ENCODE results near the gene HENMT1.
"Not testable (repeated sequence)": the region's sequence is repeated elsewhere in the genome, so short reads cannot be mapped to it uniquely, and the experiment has no call there.

HENMT1 gene

DNA sequence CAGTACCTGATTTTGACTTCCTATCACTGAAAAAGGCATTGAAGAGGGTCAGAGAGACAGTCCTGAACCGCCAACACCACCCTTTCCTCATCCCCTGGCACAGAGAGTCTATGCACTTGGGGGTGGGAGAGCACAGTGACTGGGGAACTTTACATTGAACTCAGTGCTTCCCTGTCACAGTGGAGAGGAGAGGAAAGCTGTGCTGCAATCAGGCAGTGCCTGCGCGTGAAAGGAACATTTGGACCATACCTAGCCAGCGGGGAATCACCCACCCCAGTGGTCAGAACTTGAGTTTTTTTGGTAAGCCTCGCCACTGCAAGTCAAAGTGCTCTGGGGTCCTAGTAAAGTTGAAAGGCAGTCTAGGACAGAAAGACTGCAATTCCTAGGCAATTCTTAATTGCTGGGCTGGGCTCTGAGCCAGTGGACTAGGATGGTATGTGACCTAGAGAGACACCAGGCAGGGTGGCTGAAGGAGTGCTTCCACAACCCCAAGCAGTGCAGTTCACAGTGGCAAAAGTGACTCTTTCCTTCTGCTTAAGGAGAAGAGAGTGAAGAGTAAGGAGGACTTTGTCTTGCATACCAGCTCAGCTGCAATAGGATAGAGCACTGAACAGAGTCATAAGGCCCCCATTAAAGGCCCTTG lies 9.4 kb upstream of the HENMT1 start:
- DNase-seq, result no peak

- no peak for DNase-seq
Observed at GRCh38 chr1:108669679-108670078, 8.8 kb upstream of the HENMT1 start.

DNA sequence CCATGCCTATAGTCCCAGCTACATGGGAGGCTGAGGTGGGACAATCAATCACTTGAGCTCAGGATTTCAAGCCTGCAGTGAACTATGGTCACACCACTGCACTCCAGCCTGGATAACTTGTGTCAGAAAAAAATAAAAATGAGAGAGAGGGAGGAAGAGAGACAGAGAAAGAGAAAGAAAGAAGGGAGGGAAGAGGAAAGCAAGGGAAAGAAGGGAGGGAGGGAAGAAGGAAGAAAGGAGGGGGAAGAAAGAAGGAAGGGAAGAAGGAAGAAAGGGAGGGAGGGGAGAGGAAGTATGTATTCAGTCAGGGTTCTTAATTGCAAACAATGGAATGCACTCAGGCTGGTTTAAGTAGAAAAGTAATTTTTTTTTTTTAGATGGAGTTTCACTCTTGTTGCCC lies 7.9 kb upstream of the HENMT1 start:
- no peak for DNase-seq

- DNase-seq, result not testable (repeated sequence)
Observed at GRCh38 chr1:108667422-108667821, 6.5 kb upstream of the HENMT1 start.

GRCh38 chr1:108665771-108666170 lies 4.9 kb upstream of the HENMT1 start:
- no peak for DNase-seq

DNA sequence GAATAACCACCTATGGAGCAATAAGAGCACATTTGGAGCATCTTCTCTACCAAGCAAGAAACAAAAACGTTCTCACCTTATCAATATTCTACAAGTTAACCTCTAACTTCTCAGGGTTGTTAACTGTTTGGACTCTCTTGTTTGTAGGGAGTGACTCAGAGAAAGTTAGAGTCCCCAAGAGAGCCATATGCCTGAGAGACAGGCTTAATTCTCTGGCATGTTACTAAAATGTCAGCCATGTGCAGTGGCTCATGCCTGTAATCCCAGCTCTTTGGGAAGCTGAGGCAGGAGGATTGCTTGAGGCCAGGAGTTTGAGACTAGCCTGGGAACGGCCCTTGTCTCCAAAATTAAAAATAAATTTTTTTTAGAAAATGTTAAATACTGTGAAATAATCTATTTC lies 4.2 kb upstream of the HENMT1 start:
- no peak for DNase-seq

DNA sequence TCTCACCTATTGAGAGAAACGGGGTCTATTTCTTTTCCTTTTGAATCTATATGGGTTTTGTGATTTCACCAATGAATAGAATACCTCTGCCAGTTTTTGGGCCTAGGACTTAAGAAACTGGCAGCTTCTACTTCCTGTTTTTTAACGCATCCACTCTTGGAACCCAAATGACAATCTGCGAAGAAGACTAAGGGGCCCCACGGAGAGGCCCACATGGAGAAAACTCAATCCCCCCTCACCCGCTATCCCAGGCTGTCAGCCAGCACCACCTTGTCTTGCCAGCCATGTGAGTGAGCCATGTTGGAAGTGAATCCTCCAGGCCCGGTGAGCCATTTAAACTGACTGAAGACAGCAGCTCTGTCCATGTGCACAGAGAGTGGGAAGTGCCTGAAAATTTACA lies 3.6 kb upstream of the HENMT1 start:
- DNase-seq, result no peak

GRCh38 chr1:108663074-108663473 lies 2.2 kb upstream of the HENMT1 start:
- no peak for DNase-seq

- no peak for DNase-seq
Observed at GRCh38 chr1:108657356-108658080, 3.4 kb downstream of the HENMT1 start.

DNA sequence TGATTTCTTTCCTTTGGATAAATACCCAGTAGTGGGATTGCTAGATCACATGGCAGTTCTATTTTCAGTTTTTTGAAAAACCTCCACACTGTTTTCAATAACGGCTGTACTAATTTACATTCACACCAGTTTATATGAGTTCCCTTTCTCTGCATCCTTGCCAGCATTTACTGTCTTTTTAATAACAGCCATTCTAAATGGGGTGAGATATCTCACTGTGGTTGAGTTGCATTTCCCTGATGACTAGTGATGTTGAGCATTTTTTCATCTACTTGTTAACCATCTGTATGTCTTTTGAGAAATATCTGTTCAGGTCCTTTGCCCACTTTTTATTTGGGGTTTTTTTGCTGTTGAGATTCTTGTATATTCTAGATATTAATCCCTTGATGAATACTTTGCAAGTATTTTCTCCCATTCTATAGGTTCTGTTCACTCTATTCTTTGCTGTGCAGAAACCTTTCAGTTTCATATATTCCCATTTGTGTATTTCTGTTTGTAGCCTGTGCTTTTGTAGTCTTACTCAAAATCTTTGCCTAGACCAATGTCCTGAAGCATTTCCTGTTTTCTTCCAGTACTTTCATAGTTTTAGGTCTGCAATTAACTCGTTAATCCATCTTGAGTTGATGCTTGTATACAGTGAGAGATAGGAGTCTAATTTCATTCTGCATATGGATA lies 7.3 kb downstream of the HENMT1 start:
- DNase-seq, result no peak

- DNase-seq, result peak; percentile 82
Observed at GRCh38 chr1:108646648-108647269, 14.1 kb downstream of the HENMT1 start.

DNA sequence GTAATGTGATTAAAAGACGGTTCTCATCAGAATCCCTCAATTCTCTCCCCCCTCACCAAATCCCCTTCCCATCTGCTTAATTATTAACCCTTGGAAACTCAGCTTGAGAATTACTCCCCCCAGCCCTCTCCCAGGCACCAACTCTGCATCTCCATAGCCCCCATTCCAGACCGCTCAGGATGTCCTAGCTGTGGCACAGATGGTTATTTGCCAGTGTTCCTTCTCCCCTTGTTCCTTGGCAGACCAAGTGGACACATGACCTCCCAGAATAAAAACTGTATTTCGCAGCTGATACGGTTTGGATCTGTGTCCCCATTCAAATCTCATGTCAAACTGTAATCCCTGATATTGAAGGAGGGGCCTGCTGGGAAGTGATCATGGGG lies 14.6 kb downstream of the HENMT1 start:
- DNase-seq, result no peak

DNA sequence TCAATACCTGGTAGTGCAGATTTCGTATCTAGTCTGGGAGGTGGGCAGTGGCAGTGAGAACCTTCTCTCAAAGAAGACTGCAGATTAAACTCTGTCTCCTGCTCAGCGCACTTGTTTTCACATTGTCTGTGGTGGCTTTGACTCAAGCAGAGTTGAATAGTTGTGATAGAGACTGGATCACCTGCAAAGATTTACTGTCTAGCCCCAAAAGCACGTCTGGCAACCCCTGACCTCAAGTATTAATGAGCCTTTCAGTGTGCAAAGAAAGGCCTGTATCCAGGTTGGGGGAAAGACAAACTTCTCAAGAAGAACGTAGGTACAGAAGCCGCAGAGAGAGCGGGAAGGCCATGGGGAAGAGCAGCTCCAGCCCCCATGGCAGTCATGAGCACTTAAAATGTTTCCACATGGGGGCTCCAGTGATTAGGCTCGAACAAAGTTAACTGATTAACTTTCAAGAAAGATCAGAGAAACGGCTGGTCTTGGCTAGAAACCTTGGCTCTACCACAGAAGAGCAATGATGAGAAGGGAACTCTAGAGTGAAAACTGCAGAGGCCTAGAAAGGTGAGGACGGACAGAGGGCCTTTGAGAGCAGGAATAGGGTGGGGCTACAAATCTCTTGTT lies 15.2 kb downstream of the HENMT1 start:
- no peak for DNase-seq

GRCh38 chr1:108644984-108645383 lies 15.9 kb downstream of the HENMT1 start:
- DNase-seq, result no peak

DNA sequence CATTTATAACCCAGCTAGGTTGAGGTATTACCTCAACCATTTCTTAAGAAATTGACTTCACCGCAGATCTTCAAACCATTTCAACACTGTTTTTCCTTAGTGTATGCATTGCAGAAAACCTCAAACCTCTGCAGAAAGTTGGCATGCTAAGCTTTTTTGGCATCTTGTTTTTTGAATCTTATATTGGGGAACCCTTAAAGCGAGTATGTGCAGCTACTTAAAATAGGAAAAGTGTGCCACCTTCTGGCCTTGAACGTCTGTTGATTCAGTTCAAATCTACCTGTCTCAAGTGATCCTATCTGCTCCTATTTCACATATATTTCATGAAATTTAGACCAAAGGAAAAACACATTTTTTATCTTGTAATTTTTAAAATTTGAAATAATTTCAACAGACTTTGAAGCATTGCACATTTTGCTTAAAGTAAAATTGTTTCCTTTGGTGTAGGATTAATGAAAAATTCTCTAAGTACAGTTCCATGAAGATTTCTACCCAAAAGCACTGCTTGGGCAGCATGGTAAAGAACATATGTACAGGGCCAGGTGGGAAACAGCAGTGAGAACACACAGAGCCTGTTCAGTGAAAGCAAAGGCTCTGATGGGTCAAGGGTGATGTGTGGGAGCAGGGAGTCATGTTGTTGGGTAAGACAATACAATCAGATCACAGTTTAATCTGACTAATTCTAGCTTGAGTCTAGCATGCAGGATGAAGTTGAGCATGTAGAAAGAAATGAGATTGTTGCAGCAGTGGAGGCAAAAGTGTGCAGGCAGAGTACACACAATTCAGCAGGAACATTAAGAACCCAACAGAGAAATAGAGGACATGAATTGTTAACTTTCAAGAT lies 17.2 kb downstream of the HENMT1 start:
- DNase-seq, result peak; percentile 63

DNA sequence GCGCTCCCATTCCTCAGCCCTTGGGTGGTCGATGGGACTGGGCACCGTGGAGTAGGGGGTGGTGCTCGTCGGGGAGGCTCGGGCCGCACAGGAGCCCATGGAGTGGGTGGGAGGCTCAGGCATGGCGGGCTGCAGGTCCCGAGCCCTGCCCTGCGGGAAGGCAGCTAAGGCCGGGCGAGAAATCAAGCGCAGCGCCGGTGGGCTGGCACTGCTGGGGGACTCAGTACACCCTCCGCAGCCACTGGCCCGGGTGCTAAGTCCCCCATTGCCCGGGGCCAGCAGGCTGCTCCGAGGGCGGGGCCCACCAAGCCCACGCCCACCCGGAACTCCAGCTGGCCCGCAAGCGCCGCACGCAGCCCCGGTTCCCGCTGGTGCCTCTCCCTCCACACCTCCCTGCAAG lies 20.0 kb downstream of the HENMT1 start:
- DNase-seq, result not testable (repeated sequence)

GRCh38 chr1:108639899-108640560 lies 20.9 kb downstream of the HENMT1 start:
- DNase-seq, result no peak

GRCh38 chr1:108636876-108637275 lies 24.0 kb downstream of the HENMT1 start:
- DNase-seq, result peak; percentile 66

- no peak for DNase-seq
Observed at GRCh38 chr1:108634521-108634920, 26.4 kb downstream of the HENMT1 start.

DNA sequence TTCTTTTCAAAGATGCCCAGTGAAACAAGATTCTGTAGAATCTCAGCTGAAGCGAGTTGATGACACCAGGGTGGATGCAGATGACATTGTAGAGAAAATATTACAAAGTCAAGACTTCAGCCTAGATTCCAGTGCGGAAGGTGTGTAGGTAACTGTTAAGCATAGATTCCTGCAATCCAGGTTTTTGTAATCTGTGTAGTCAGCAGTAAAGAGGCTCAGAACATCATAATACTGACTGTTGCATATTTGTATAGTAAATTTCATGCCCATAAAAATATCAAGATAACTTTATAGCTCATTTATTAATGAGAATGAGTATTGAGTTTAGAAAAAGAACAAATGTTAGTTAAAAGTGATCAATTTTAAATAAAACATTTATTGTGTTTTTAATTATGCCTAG lies 32.2 kb downstream of the HENMT1 start:
- no peak for DNase-seq

GRCh38 chr1:108627951-108628350 lies 32.9 kb downstream of the HENMT1 start:
- DNase-seq, result no peak

DNA sequence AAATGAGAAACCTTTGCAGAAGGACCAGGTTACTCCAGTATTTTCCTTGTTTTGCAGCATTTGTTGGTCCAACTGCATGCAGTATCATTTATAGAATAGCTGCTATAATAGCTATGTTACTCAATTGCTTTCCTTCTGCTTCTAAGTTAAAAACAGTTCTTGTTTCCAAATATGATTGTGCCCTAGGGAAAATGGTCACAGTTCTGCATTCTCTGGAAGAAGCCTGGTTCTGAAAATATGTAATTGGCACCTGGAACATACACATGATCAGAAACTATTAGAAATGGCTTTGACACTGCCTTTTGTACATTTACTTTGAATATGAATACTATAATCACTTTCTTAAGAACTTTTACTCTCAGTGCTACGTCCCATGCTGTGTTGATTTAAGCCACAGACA lies 33.6 kb downstream of the HENMT1 start:
- no peak for DNase-seq
